H9 (cell line): Measurements from ENCODE around the gene PPP1R18. TPM values are rescaled to one million over a fixed set of nuclear protein-coding genes. Genes with fewer than 3 reads are reported as not detected.

Experiments
- DNase-seq: peaks from one replicate; pipeline ENCODE4 v3.0.0-alpha.2; 2017
- H2AFZ ChIP-seq: one replicate; pipeline ENCODE4 v1.6.1; 2013; ENCODE audit warnings: mild to moderate bottlenecking, low read length, control low read depth, moderate library complexity
- H2AK5ac ChIP-seq: 2 replicates; pipeline ENCODE4 v1.6.1; 2013; ENCODE audit warnings: low read length, control low read depth, mixed read lengths; ENCODE audit not compliant: insufficient read length
- H2BK120ac ChIP-seq: one replicate; pipeline ENCODE4 v1.6.1; 2013; ENCODE audit warnings: low read depth, mild to moderate bottlenecking, low read length, control low read depth, inconsistent platforms; ENCODE audit not compliant: poor library complexity, severe bottlenecking
- H2BK12ac ChIP-seq: 2 replicates; pipeline ENCODE4 v1.6.1; 2013; ENCODE audit warnings: low read length, control low read depth, mixed read lengths, low read depth; ENCODE audit not compliant: insufficient read length
- H2BK15ac ChIP-seq: 2 replicates; pipeline ENCODE4 v1.6.1; 2013; ENCODE audit warnings: low read depth, low read length, control low read depth
- H2BK20ac ChIP-seq: one replicate; pipeline ENCODE4 v1.6.1; 2013; ENCODE audit warnings: low read depth, mild to moderate bottlenecking, low read length, control low read depth, inconsistent platforms; ENCODE audit not compliant: poor library complexity, severe bottlenecking
- H2BK5ac ChIP-seq: 2 replicates; pipeline ENCODE4 v1.6.1; 2013; ENCODE audit warnings: low read length, control low read depth, mixed read lengths; ENCODE audit not compliant: insufficient read length
- H3K14ac ChIP-seq: 2 replicates; pipeline ENCODE4 v1.6.1; 2013; ENCODE audit warnings: low read length, control low read depth; ENCODE audit not compliant: insufficient read depth
- H3K18ac ChIP-seq: 2 replicates; pipeline ENCODE4 v1.6.1; 2013; ENCODE audit warnings: low read depth, mild to moderate bottlenecking, mixed read lengths, low read length, control low read depth; ENCODE audit not compliant: insufficient read length
- H3K23ac ChIP-seq: 2 replicates; pipeline ENCODE4 v1.6.1; 2013; ENCODE audit warnings: low read length, control low read depth, mixed read lengths, low read depth; ENCODE audit not compliant: insufficient read length
- H3K23me2 ChIP-seq: 2 replicates; pipeline ENCODE4 v1.6.1; 2013; ENCODE audit warnings: low read depth, mild to moderate bottlenecking, mixed read lengths, low read length, control low read depth; ENCODE audit not compliant: insufficient read length, poor library complexity, severe bottlenecking
- H3K27ac ChIP-seq: 2 replicates; pipeline ENCODE4 v1.5.1; 2013; ENCODE audit warnings: low read length, control low read depth, mixed read lengths, low read depth; ENCODE audit not compliant: insufficient read length
- H3K27me3 ChIP-seq: 2 replicates; pipeline ENCODE4 v1.6.1; 2013; ENCODE audit warnings: low read length, control low read depth, inconsistent platforms; ENCODE audit not compliant: insufficient read depth
- H3K4ac ChIP-seq: 2 replicates; pipeline ENCODE4 v1.6.1; 2013; ENCODE audit warnings: low read depth, mild to moderate bottlenecking, control low read depth, inconsistent platforms, low read length, moderate library complexity
- H3K4me1 ChIP-seq: 2 replicates; pipeline ENCODE4 v1.6.1; 2013; ENCODE audit warnings: low read length, control low read depth, inconsistent platforms; ENCODE audit not compliant: insufficient read depth
- H3K4me2 ChIP-seq: 2 replicates; pipeline ENCODE4 v1.6.1; 2013; ENCODE audit warnings: low read length, control low read depth, mixed read lengths; ENCODE audit not compliant: insufficient read length, insufficient read depth
- H3K56ac ChIP-seq: 2 replicates; pipeline ENCODE4 v1.6.1; 2013; ENCODE audit warnings: low read depth, mild to moderate bottlenecking, mixed read lengths, low read length, control low read depth; ENCODE audit not compliant: insufficient read length
- H3K79me1 ChIP-seq: 2 replicates; pipeline ENCODE4 v1.6.1; 2013; ENCODE audit warnings: low read depth, mild to moderate bottlenecking, moderate library complexity, low read length, control low read depth, inconsistent platforms; ENCODE audit not compliant: insufficient read depth, poor library complexity, severe bottlenecking
- H3K79me2 ChIP-seq: 2 replicates; pipeline ENCODE4 v1.6.1; 2013; ENCODE audit warnings: low read length, control low read depth, inconsistent platforms; ENCODE audit not compliant: insufficient read depth
- H3K9ac ChIP-seq: 2 replicates; pipeline ENCODE4 v1.6.1; 2013; ENCODE audit warnings: low read length, control low read depth, mixed read lengths; ENCODE audit not compliant: insufficient read length; ENCODE audit errors: extremely low read depth
- H3K9me3 ChIP-seq: one replicate; pipeline ENCODE4 v1.6.1; 2013; ENCODE audit warnings: low read depth, low read length, inconsistent platforms; ENCODE audit not compliant: control insufficient read depth
- H3T11ph ChIP-seq: one replicate; pipeline ENCODE4 v1.6.1; 2013; ENCODE audit warnings: mild to moderate bottlenecking, low read length, control low read depth, inconsistent platforms
- H4K20me1 ChIP-seq: one replicate; pipeline ENCODE4 v1.6.1; 2013; ENCODE audit not compliant: control insufficient read depth, insufficient read length, insufficient read depth
- H4K5ac ChIP-seq: 2 replicates; pipeline ENCODE4 v1.6.1; 2013; ENCODE audit warnings: low read depth, mild to moderate bottlenecking, mixed read lengths, low read length, control low read depth; ENCODE audit not compliant: insufficient read length
- H4K8ac ChIP-seq: replicated peaks from 2 replicates; pipeline ENCODE4 v1.6.1; 2013; ENCODE audit warnings: low read length, control low read depth, mixed read lengths, low read depth; ENCODE audit not compliant: insufficient read length
- H4K91ac ChIP-seq: 2 replicates; pipeline ENCODE4 v1.6.1; 2013; ENCODE audit warnings: low read depth, mild to moderate bottlenecking, moderate library complexity, mixed read lengths, low read length, control low read depth; ENCODE audit not compliant: insufficient read length
- H3K27ac Mint-ChIP-seq, 3 experiments: 2 replicates in 2 of 3; 3 replicates in 1 of 3; pipeline ENCODE4 v1.8.0; 2020 to 2021; ENCODE audit warnings: mixed read lengths in 3 of 3, mild to moderate bottlenecking in 1 of 3, moderate library complexity in 1 of 3
- H3K27me3 Mint-ChIP-seq: 2 replicates; pipeline ENCODE4 v1.8.0; 2021; ENCODE audit warnings: low read depth, mild to moderate bottlenecking, moderate library complexity, mixed read lengths
- H3K36me3 Mint-ChIP-seq, 3 experiments: 2 replicates in 2 of 3; 3 replicates in 1 of 3; pipeline ENCODE4 v1.8.0; 2020 to 2021; ENCODE audit warnings: low read depth in 3 of 3, mixed read lengths in 3 of 3; ENCODE audit not compliant: insufficient read depth in 1 of 3
- H3K4me1 Mint-ChIP-seq, 2 experiments: 2 replicates each; pipeline ENCODE4 v1.8.0; 2020; ENCODE audit warnings: mixed read lengths in 2 of 2
- H3K4me3 Mint-ChIP-seq, 2 experiments: 2 replicates in 1 of 2; 3 replicates in 1 of 2; pipeline ENCODE4 v1.8.0; 2020 to 2021; ENCODE audit warnings: mild to moderate bottlenecking in 2 of 2, mixed read lengths in 2 of 2, moderate library complexity in 1 of 2
- H3K9me3 Mint-ChIP-seq, 2 experiments: 2 replicates in 1 of 2; 3 replicates in 1 of 2; pipeline ENCODE4 v1.8.0; 2020; ENCODE audit warnings: mild to moderate bottlenecking in 2 of 2, mixed read lengths in 2 of 2, moderate library complexity in 1 of 2
- CTCF ChIP-seq: fragments of 200-600 bp; sonication (generic); conservative IDR thresholded peaks from 3 replicates; pipeline ENCODE4 v1.8.0; 2021; ENCODE audit warnings: antibody characterized with exemption, mild to moderate bottlenecking
- WGBS: extraction: QIAGEN DNeasy Blood & Tissue Kit; methylation state at CpG from one replicate; pipeline ENCODE4 v1.1.7; 2013; ENCODE audit warnings: missing lambda C conversion rate, low lambda C conversion rate, mixed read lengths; ENCODE audit not compliant: insufficient read length; ENCODE audit errors: extremely low coverage; 5-methylcytosine and 5-hydroxymethylcytosine counted together
- total RNA-seq: library from RNA; stranded (reverse); gene quantifications from 2 replicates; pipeline ENCODE4 v1.2.1, GENCODE V29; 2021

The PPP1R18 gene
- total RNA-seq, 1 experiment from 2014 or later, result 28.0 TPM

- Histone ChIP-seq H2BK120ac (no peak overlapping the region), H3K4me2 (peak overlapping the region; percentile 40), H4K8ac (no peak overlapping the region), H2AK5ac (no peak overlapping the region), H2BK15ac (no peak overlapping the region), H3K79me2 (peaks cover 2% of the 10 kb centered on the region; the same call in 1 of the 2 replicates), H3K27ac (no peak overlapping the region), H3K79me1 (no peaks in the 10 kb centered on the region), H3K27me3 (no peaks in the 10 kb centered on the region), H3K14ac (no peak overlapping the region), H3K23me2 (peaks cover 22% of the 10 kb centered on the region), H2BK12ac (no peak overlapping the region), H4K91ac (no peak overlapping the region), H3K18ac (no peak overlapping the region), H3K23ac (no peak overlapping the region), H3K56ac (no peak overlapping the region), H4K20me1 (no peaks in the 10 kb centered on the region), H3K9ac (peak overlapping the region; percentile 27), H2AFZ (no peak overlapping the region), H3K4ac (no peak overlapping the region), H3T11ph (no peak overlapping the region), H2BK5ac (no peak overlapping the region), H4K5ac (no peak overlapping the region), H3K9me3 (no peaks in the 10 kb centered on the region), H3K4me1 (peaks cover 14% of the 10 kb centered on the region; the same call in 1 of the 2 replicates), H2BK20ac (no peak overlapping the region)
- peaks cover 66 to 68% of the 10 kb centered on the region in 2 experiments for H3K4me1 Mint-ChIP-seq
- peak overlapping the region; percentile 91 to 92 (median 92); a peak in 4 of 7 replicates for H3K27ac Mint-ChIP-seq
- no peak for DNase-seq
- H3K27me3 Mint-ChIP-seq, result peaks cover 3% of the 10 kb centered on the region; the same call in 1 of the 2 replicates
- no CpG with 5 or more reads among the region's 7 CpGs for WGBS
- TF ChIP-seq CTCF, result no peak
- peaks cover 5 to 24% (median 22%) of the 10 kb centered on the region in 3 experiments for H3K36me3 Mint-ChIP-seq
- H3K9me3 Mint-ChIP-seq, result no peaks in the 10 kb centered on the region; a peak in 1 of 5 replicates
- peak overlapping the region; percentile 35 to 73 for H3K4me3 Mint-ChIP-seq
Measured at GRCh38 chr6:30683183-30683979, 3.1 kb downstream of the PPP1R18 start.
